Endothelial cell of umbilical vein (primary cell): Measurements from ENCODE around the gene SEL1L2. TPM values are rescaled to one million over a fixed set of nuclear protein-coding genes. Genes with fewer than 3 reads are reported as not detected.

ENCODE experiments used
- BruUV-seq: library from RNA; stranded (reverse); fragments of 400-500 nt; replicated peaks from 2 replicates; lab custom pipeline; 2021; lab: Mats Ljungman, UMichigan
- CTCF ChIA-PET: fragments of 300-600, 350-600 bp; sonication (Branson Sonifier 250); formaldehyde crosslinking; loops from one replicate; lab custom pipeline; 2021; ENCODE audit warnings: antibody characterized with exemption, inconsistent platforms; lab: Charles Lee
- POLR2A ChIA-PET: fragments of 300-600, 350-600 bp; sonication (Branson Sonifier 250); formaldehyde crosslinking; loops from one replicate; lab custom pipeline; 2021; ENCODE audit warnings: antibody characterized with exemption, inconsistent platforms; lab: Charles Lee
- DNase-seq: peaks from one replicate; pipeline ENCODE4 v3.0.0-alpha.2; 2011; ENCODE audit warnings: low read depth, low spot score
- FAIRE-seq: peaks from 2 replicates; lab custom pipeline; 2011; peaks lifted over from hg19 to GRCh38; lab: Jason Lieb, UNC
- H2AFZ ChIP-seq: 2 replicates; pipeline ENCODE4 v1.6.0; 2012; ENCODE audit warnings: low read depth, low read length, control low read depth, inconsistent platforms
- H3K27ac ChIP-seq: 2 replicates; pipeline ENCODE4 v1.5.1; 2011; ENCODE audit warnings: low read depth, mild to moderate bottlenecking, control low read depth, low read length, moderate library complexity; ENCODE audit not compliant: insufficient read depth
- H3K27me3 ChIP-seq, 2 experiments: 2 replicates each; pipeline versions ENCODE4 v1.6.0 to v1.6.1; 2011; ENCODE audit warnings: low read length in 2 of 2, mixed read lengths in 1 of 2; ENCODE audit not compliant: control insufficient read depth in 2 of 2, insufficient read depth in 2 of 2
- H3K36me3 ChIP-seq, 2 experiments: 2 replicates in 1 of 2; 3 replicates in 1 of 2; pipeline ENCODE4 v1.5.1; 2011; ENCODE audit warnings: low read length in 2 of 2, mild to moderate bottlenecking in 1 of 2, moderate library complexity in 1 of 2; ENCODE audit not compliant: control insufficient read depth in 2 of 2, insufficient read depth in 2 of 2; ENCODE audit errors: extremely low read depth in 1 of 2
- H3K4me1 ChIP-seq: 3 replicates; pipeline ENCODE4 v1.5.1; 2011; ENCODE audit warnings: mild to moderate bottlenecking, low read length; ENCODE audit not compliant: control insufficient read depth, insufficient read depth; ENCODE audit errors: extremely low read depth
- H3K4me2 ChIP-seq: 2 replicates; pipeline ENCODE4 v1.6.1; 2011; ENCODE audit warnings: low read length, control low read depth, mixed read lengths; ENCODE audit not compliant: insufficient read depth
- H3K4me3 ChIP-seq, 3 experiments: fragments of 200-600 bp in 1 of 3; sonication (generic), shearing (Covaris generic) in 1 of 3; replicated peaks in 1 of 3; 2 replicates each; pipeline ENCODE4 v1.5.1; 2011 to 2016; ENCODE audit warnings: control low read depth in 3 of 3, low read length in 3 of 3, mild to moderate bottlenecking in 2 of 3, inconsistent platforms in 1 of 3, low read depth in 1 of 3, moderate library complexity in 1 of 3; ENCODE audit not compliant: insufficient read depth in 1 of 3
- H3K79me2 ChIP-seq: 2 replicates; pipeline ENCODE4 v1.6.0; 2012; ENCODE audit warnings: low read length, inconsistent platforms; ENCODE audit not compliant: control insufficient read depth, insufficient read depth
- H3K9ac ChIP-seq: replicated peaks from 2 replicates; pipeline ENCODE3; 2011; ENCODE audit warnings: low read length, control low read depth; ENCODE audit not compliant: insufficient read depth; ENCODE audit errors: extremely low read depth
- H3K9me1 ChIP-seq: replicated peaks from 3 replicates; pipeline ENCODE4 v1.6.0; 2011; ENCODE audit warnings: mild to moderate bottlenecking, low read length; ENCODE audit not compliant: control insufficient read depth, insufficient read depth; ENCODE audit errors: extremely low read depth
- H3K9me3 ChIP-seq: replicated peaks from 2 replicates; pipeline ENCODE4 v1.5.1; 2012; ENCODE audit warnings: low read length, inconsistent platforms; ENCODE audit not compliant: control insufficient read depth, insufficient read depth
- H4K20me1 ChIP-seq: replicated peaks from 2 replicates; pipeline ENCODE3; 2011; ENCODE audit warnings: mild to moderate bottlenecking, low read length; ENCODE audit not compliant: control insufficient read depth, insufficient read depth; ENCODE audit errors: extremely low read depth
- CTCF ChIP-seq, 2 donors: IDR thresholded peaks; 1 replicate in 1 of 2; 2 replicates in 1 of 2; pipeline ENCODE4 v1.5.1; 2011; ENCODE audit warnings: low read length in 2 of 2, mild to moderate bottlenecking in 2 of 2, moderate library complexity in 2 of 2, control low read depth in 1 of 2, inconsistent platforms in 1 of 2, low read depth in 1 of 2; ENCODE audit not compliant: insufficient read depth in 1 of 2; ENCODE audit errors: extremely low read depth in 1 of 2
- EZH2 ChIP-seq: IDR thresholded peaks from 2 replicates; pipeline ENCODE4 v1.6.1; 2012; ENCODE audit warnings: borderline replicate concordance, low read depth, mild to moderate bottlenecking, moderate library complexity, low read length, inconsistent platforms; ENCODE audit not compliant: severe bottlenecking
- FOS ChIP-seq: IDR thresholded peaks from 2 replicates; pipeline ENCODE4 v1.6.1; 2011; ENCODE audit warnings: mild to moderate bottlenecking, low read length, moderate library complexity, borderline replicate concordance; ENCODE audit not compliant: insufficient read depth
- GATA2 ChIP-seq: IDR thresholded peaks from 2 replicates; pipeline ENCODE4 v1.7.0; 2011; ENCODE audit warnings: low read depth, mild to moderate bottlenecking, moderate library complexity, mixed read lengths, low read length; ENCODE audit not compliant: insufficient read length, insufficient read depth
- JUN ChIP-seq: IDR thresholded peaks from 2 replicates; pipeline ENCODE4 v1.6.1; 2011; ENCODE audit warnings: borderline replicate concordance, low read depth; ENCODE audit not compliant: insufficient read length, insufficient read depth
- MAX ChIP-seq: IDR thresholded peaks from 2 replicates; pipeline ENCODE4 v1.6.1; 2011; ENCODE audit not compliant: insufficient read depth, insufficient read length
- MYC ChIP-seq: IDR thresholded peaks from one replicate; pipeline ENCODE4 v1.6.1; 2011; ENCODE audit warnings: mild to moderate bottlenecking, low read depth, low read length
- POLR2A ChIP-seq: IDR thresholded peaks from 2 replicates; pipeline ENCODE4 v1.6.1; 2012; ENCODE audit warnings: low read depth, mild to moderate bottlenecking, control low read depth, low read length
- POLR2AphosphoS5 ChIP-seq: IDR thresholded peaks from 2 replicates; pipeline ENCODE4 v1.6.1; 2012; ENCODE audit warnings: low read depth, mild to moderate bottlenecking, control low read depth, low read length, moderate library complexity; ENCODE audit not compliant: insufficient read depth
- dilution Hi-C: fragments of 300-500 bp; cut with MboI; formaldehyde crosslinking; loops from one replicate; pipeline ENCODE4 v1.15.0; 2019; ENCODE audit warnings: low sequenced_read_pairs; ENCODE audit not compliant: extremely low pct_ligation_motif_present
- intact Hi-C: fragments of 100-400 bp; cut with micrococcal nuclease; formaldehyde crosslinking; loops from one replicate; pipeline ENCODE4 v1.10.0; 2022
- polyA plus RNA-seq, 4 experiments: library from polyadenylated mRNA; depleted of rRNA in 3 of 4; stranded (reverse) in 3 of 4; unstranded in 1 of 4; fragments of >200 nt; gene quantifications; 2 replicates each; pipeline versions ENCODE4 v1.2.1 to v1.2.3, GENCODE V29; 2011 to 2012; ENCODE audit warnings: missing spikeins in 1 of 4
- total RNA-seq: library from RNA; stranded (reverse); gene quantifications from 2 replicates; pipeline ENCODE4 v1.2.3, GENCODE V29; 2021

SEL1L2 gene
- total and polyA plus RNA-seq, 2 donors (not counting 3 experiments of a cell fraction or from before 2014, with no cell fraction given), result not detected

GRCh38 chr20:13960119-13960518 is 30.3 kb downstream of the SEL1L2 start:
- DNase-seq, result no peak
- no peaks in the 10 kb centered on the region for H3K36me3 ChIP-seq
- H3K4me3 ChIP-seq, result no peak overlapping the region
- H3K79me2 ChIP-seq, result no peaks in the 10 kb centered on the region
- no peak overlapping the region for H3K27ac ChIP-seq
- no peaks in the 10 kb centered on the region for H4K20me1 ChIP-seq
- ChIA-PET POLR2A (no interaction called here), CTCF (no interaction called here)
- BruUV-seq, result no TSS peak
- no peaks in the 10 kb centered on the region for H3K9me3 ChIP-seq
- dilution Hi-C loops (no loop called here), intact Hi-C loops (no loop called here)
- no peaks in the 10 kb centered on the region for H3K27me3 ChIP-seq
- TF ChIP-seq MAX, result no peak
- no peak for TF ChIP-seq GATA2
- TF ChIP-seq CTCF (IDR thresholded peaks at IDR 0.05; ENCODE audit: extremely low read depth in 1 of 2, insufficient read depth in 1 of 2, low read depth in 1 of 2, low read length in 2 of 2), result no peak
- TF ChIP-seq MYC, result no peak
- no peak for TF ChIP-seq POLR2AphosphoS5
- TF ChIP-seq JUN, result no peak
- TF ChIP-seq POLR2A, result no peak
- TF ChIP-seq EZH2, result no peak
- TF ChIP-seq FOS, result no peak
- no peaks in the 10 kb centered on the region for H3K4me1 ChIP-seq
- H3K4me2 ChIP-seq, result no peak overlapping the region
- no peak for FAIRE-seq
- no peak overlapping the region for H3K9ac ChIP-seq
- no peaks in the 10 kb centered on the region for H3K9me1 ChIP-seq
- no peak overlapping the region for H2AFZ ChIP-seq
